H9 (cell line): ENCODE results near the gene APOL4. TPM values are rescaled to one million over a fixed set of nuclear protein-coding genes. Genes with fewer than 3 reads are reported as not detected.

Experiments used
- DNase-seq: peaks from one replicate; pipeline ENCODE4 v3.0.0-alpha.2; 2017
- H2AFZ ChIP-seq: one replicate; pipeline ENCODE4 v1.6.1; 2013; ENCODE audit warnings: mild to moderate bottlenecking, low read length, control low read depth, moderate library complexity
- H2AK5ac ChIP-seq: 2 replicates; pipeline ENCODE4 v1.6.1; 2013; ENCODE audit warnings: low read length, control low read depth, mixed read lengths; ENCODE audit not compliant: insufficient read length
- H2BK120ac ChIP-seq: one replicate; pipeline ENCODE4 v1.6.1; 2013; ENCODE audit warnings: low read depth, mild to moderate bottlenecking, low read length, control low read depth, inconsistent platforms; ENCODE audit not compliant: poor library complexity, severe bottlenecking
- H2BK12ac ChIP-seq: 2 replicates; pipeline ENCODE4 v1.6.1; 2013; ENCODE audit warnings: low read length, control low read depth, mixed read lengths, low read depth; ENCODE audit not compliant: insufficient read length
- H2BK15ac ChIP-seq: 2 replicates; pipeline ENCODE4 v1.6.1; 2013; ENCODE audit warnings: low read depth, low read length, control low read depth
- H2BK20ac ChIP-seq: one replicate; pipeline ENCODE4 v1.6.1; 2013; ENCODE audit warnings: low read depth, mild to moderate bottlenecking, low read length, control low read depth, inconsistent platforms; ENCODE audit not compliant: poor library complexity, severe bottlenecking
- H2BK5ac ChIP-seq: 2 replicates; pipeline ENCODE4 v1.6.1; 2013; ENCODE audit warnings: low read length, control low read depth, mixed read lengths; ENCODE audit not compliant: insufficient read length
- H3K14ac ChIP-seq: 2 replicates; pipeline ENCODE4 v1.6.1; 2013; ENCODE audit warnings: low read length, control low read depth; ENCODE audit not compliant: insufficient read depth
- H3K18ac ChIP-seq: 2 replicates; pipeline ENCODE4 v1.6.1; 2013; ENCODE audit warnings: low read depth, mild to moderate bottlenecking, mixed read lengths, low read length, control low read depth; ENCODE audit not compliant: insufficient read length
- H3K23ac ChIP-seq: 2 replicates; pipeline ENCODE4 v1.6.1; 2013; ENCODE audit warnings: low read length, control low read depth, mixed read lengths, low read depth; ENCODE audit not compliant: insufficient read length
- H3K23me2 ChIP-seq: 2 replicates; pipeline ENCODE4 v1.6.1; 2013; ENCODE audit warnings: low read depth, mild to moderate bottlenecking, mixed read lengths, low read length, control low read depth; ENCODE audit not compliant: insufficient read length, poor library complexity, severe bottlenecking
- H3K27ac ChIP-seq: 2 replicates; pipeline ENCODE4 v1.5.1; 2013; ENCODE audit warnings: low read length, control low read depth, mixed read lengths, low read depth; ENCODE audit not compliant: insufficient read length
- H3K27me3 ChIP-seq: 2 replicates; pipeline ENCODE4 v1.6.1; 2013; ENCODE audit warnings: low read length, control low read depth, inconsistent platforms; ENCODE audit not compliant: insufficient read depth
- H3K4ac ChIP-seq: 2 replicates; pipeline ENCODE4 v1.6.1; 2013; ENCODE audit warnings: low read depth, mild to moderate bottlenecking, control low read depth, inconsistent platforms, low read length, moderate library complexity
- H3K4me1 ChIP-seq: 2 replicates; pipeline ENCODE4 v1.6.1; 2013; ENCODE audit warnings: low read length, control low read depth, inconsistent platforms; ENCODE audit not compliant: insufficient read depth
- H3K4me2 ChIP-seq: 2 replicates; pipeline ENCODE4 v1.6.1; 2013; ENCODE audit warnings: low read length, control low read depth, mixed read lengths; ENCODE audit not compliant: insufficient read length, insufficient read depth
- H3K56ac ChIP-seq: 2 replicates; pipeline ENCODE4 v1.6.1; 2013; ENCODE audit warnings: low read depth, mild to moderate bottlenecking, mixed read lengths, low read length, control low read depth; ENCODE audit not compliant: insufficient read length
- H3K79me1 ChIP-seq: 2 replicates; pipeline ENCODE4 v1.6.1; 2013; ENCODE audit warnings: low read depth, mild to moderate bottlenecking, moderate library complexity, low read length, control low read depth, inconsistent platforms; ENCODE audit not compliant: insufficient read depth, poor library complexity, severe bottlenecking
- H3K79me2 ChIP-seq: 2 replicates; pipeline ENCODE4 v1.6.1; 2013; ENCODE audit warnings: low read length, control low read depth, inconsistent platforms; ENCODE audit not compliant: insufficient read depth
- H3K9ac ChIP-seq: 2 replicates; pipeline ENCODE4 v1.6.1; 2013; ENCODE audit warnings: low read length, control low read depth, mixed read lengths; ENCODE audit not compliant: insufficient read length; ENCODE audit errors: extremely low read depth
- H3K9me3 ChIP-seq: one replicate; pipeline ENCODE4 v1.6.1; 2013; ENCODE audit warnings: low read depth, low read length, inconsistent platforms; ENCODE audit not compliant: control insufficient read depth
- H3T11ph ChIP-seq: one replicate; pipeline ENCODE4 v1.6.1; 2013; ENCODE audit warnings: mild to moderate bottlenecking, low read length, control low read depth, inconsistent platforms
- H4K20me1 ChIP-seq: one replicate; pipeline ENCODE4 v1.6.1; 2013; ENCODE audit not compliant: control insufficient read depth, insufficient read length, insufficient read depth
- H4K5ac ChIP-seq: 2 replicates; pipeline ENCODE4 v1.6.1; 2013; ENCODE audit warnings: low read depth, mild to moderate bottlenecking, mixed read lengths, low read length, control low read depth; ENCODE audit not compliant: insufficient read length
- H4K8ac ChIP-seq: replicated peaks from 2 replicates; pipeline ENCODE4 v1.6.1; 2013; ENCODE audit warnings: low read length, control low read depth, mixed read lengths, low read depth; ENCODE audit not compliant: insufficient read length
- H4K91ac ChIP-seq: 2 replicates; pipeline ENCODE4 v1.6.1; 2013; ENCODE audit warnings: low read depth, mild to moderate bottlenecking, moderate library complexity, mixed read lengths, low read length, control low read depth; ENCODE audit not compliant: insufficient read length
- H3K27ac Mint-ChIP-seq, 3 experiments: 2 replicates in 2 of 3; 3 replicates in 1 of 3; pipeline ENCODE4 v1.8.0; 2020 to 2021; ENCODE audit warnings: mixed read lengths in 3 of 3, mild to moderate bottlenecking in 1 of 3, moderate library complexity in 1 of 3
- H3K27me3 Mint-ChIP-seq: 2 replicates; pipeline ENCODE4 v1.8.0; 2021; ENCODE audit warnings: low read depth, mild to moderate bottlenecking, moderate library complexity, mixed read lengths
- H3K36me3 Mint-ChIP-seq, 3 experiments: 2 replicates in 2 of 3; 3 replicates in 1 of 3; pipeline ENCODE4 v1.8.0; 2020 to 2021; ENCODE audit warnings: low read depth in 3 of 3, mixed read lengths in 3 of 3; ENCODE audit not compliant: insufficient read depth in 1 of 3
- H3K4me1 Mint-ChIP-seq, 2 experiments: 2 replicates each; pipeline ENCODE4 v1.8.0; 2020; ENCODE audit warnings: mixed read lengths in 2 of 2
- H3K4me3 Mint-ChIP-seq, 2 experiments: 2 replicates in 1 of 2; 3 replicates in 1 of 2; pipeline ENCODE4 v1.8.0; 2020 to 2021; ENCODE audit warnings: mild to moderate bottlenecking in 2 of 2, mixed read lengths in 2 of 2, moderate library complexity in 1 of 2
- H3K9me3 Mint-ChIP-seq, 2 experiments: 2 replicates in 1 of 2; 3 replicates in 1 of 2; pipeline ENCODE4 v1.8.0; 2020; ENCODE audit warnings: mild to moderate bottlenecking in 2 of 2, mixed read lengths in 2 of 2, moderate library complexity in 1 of 2
- WGBS: extraction: QIAGEN DNeasy Blood & Tissue Kit; methylation state at CpG from one replicate; pipeline ENCODE4 v1.1.7; 2013; ENCODE audit warnings: missing lambda C conversion rate, low lambda C conversion rate, mixed read lengths; ENCODE audit not compliant: insufficient read length; ENCODE audit errors: extremely low coverage; 5-methylcytosine and 5-hydroxymethylcytosine counted together
- total RNA-seq: library from RNA; stranded (reverse); gene quantifications from 2 replicates; pipeline ENCODE4 v1.2.1, GENCODE V29; 2021
- TF ChIP-seq, protein P1 (sequence below): fragments of 200-600 bp; sonication (generic); conservative IDR thresholded peaks from 3 replicates; pipeline ENCODE4 v1.8.0; 2021; ENCODE audit warnings: antibody characterized with exemption, mild to moderate bottlenecking

The APOL4 gene
- total RNA-seq, 1 experiment from 2014 or later: not detected

- H2AFZ ChIP-seq: no peak overlapping the region
- H3K18ac ChIP-seq: no peak overlapping the region
- no peaks in the 10 kb centered on the region for H4K20me1 ChIP-seq
- H2BK12ac ChIP-seq: no peak overlapping the region
- H3K23ac ChIP-seq: no peak overlapping the region
- no peak overlapping the region for H2BK5ac ChIP-seq
- no peaks in the 10 kb centered on the region for H3K27me3 ChIP-seq
- no peak overlapping the region for H2BK15ac ChIP-seq
- H3K4me2 ChIP-seq: no peak overlapping the region
- no peak overlapping the region for H3K56ac ChIP-seq
- H4K5ac ChIP-seq: no peak overlapping the region
- no peaks in the 10 kb centered on the region for H3K9me3 ChIP-seq
- no peak overlapping the region for H3K9ac ChIP-seq
- H3K4me1 ChIP-seq: no peaks in the 10 kb centered on the region
- H3K14ac ChIP-seq: no peak overlapping the region
- peaks cover 8% of the 10 kb centered on the region for H3K27me3 Mint-ChIP-seq
- no CpG with 5 or more reads among the region's 9 CpGs for WGBS
- TF ChIP-seq, protein P1, sequence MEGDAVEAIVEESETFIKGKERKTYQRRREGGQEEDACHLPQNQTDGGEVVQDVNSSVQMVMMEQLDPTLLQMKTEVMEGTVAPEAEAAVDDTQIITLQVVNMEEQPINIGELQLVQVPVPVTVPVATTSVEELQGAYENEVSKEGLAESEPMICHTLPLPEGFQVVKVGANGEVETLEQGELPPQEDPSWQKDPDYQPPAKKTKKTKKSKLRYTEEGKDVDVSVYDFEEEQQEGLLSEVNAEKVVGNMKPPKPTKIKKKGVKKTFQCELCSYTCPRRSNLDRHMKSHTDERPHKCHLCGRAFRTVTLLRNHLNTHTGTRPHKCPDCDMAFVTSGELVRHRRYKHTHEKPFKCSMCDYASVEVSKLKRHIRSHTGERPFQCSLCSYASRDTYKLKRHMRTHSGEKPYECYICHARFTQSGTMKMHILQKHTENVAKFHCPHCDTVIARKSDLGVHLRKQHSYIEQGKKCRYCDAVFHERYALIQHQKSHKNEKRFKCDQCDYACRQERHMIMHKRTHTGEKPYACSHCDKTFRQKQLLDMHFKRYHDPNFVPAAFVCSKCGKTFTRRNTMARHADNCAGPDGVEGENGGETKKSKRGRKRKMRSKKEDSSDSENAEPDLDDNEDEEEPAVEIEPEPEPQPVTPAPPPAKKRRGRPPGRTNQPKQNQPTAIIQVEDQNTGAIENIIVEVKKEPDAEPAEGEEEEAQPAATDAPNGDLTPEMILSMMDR: no peak
- peak overlapping the region in 1 of 2 experiments; percentile 54; a peak in 1 of 5 replicates for H3K4me3 Mint-ChIP-seq
- DNase-seq: peak; percentile 54
- H2BK120ac ChIP-seq: no peak overlapping the region
- H3K4me1 Mint-ChIP-seq: peaks cover 20% of the 10 kb centered on the region in 2 experiments
- peaks cover 0 to 2% (median 2%) of the 10 kb centered on the region in 3 experiments; a peak in 1 of 7 replicates for H3K36me3 Mint-ChIP-seq
- no peak overlapping the region for H3T11ph ChIP-seq
- H3K9me3 Mint-ChIP-seq: no peaks in the 10 kb centered on the region; a peak in 1 of 5 replicates
- no peaks in the 10 kb centered on the region for H3K79me2 ChIP-seq
- no peaks in the 10 kb centered on the region for H3K23me2 ChIP-seq
- H4K91ac ChIP-seq: no peak overlapping the region
- no peak overlapping the region for H2AK5ac ChIP-seq
- H4K8ac ChIP-seq: no peak overlapping the region
- no peak overlapping the region for H3K27ac ChIP-seq
- no peaks in the 10 kb centered on the region for H3K79me1 ChIP-seq
- no peak overlapping the region for H2BK20ac ChIP-seq
- no peak overlapping the region for H3K4ac ChIP-seq
- no peak overlapping the region for H3K27ac Mint-ChIP-seq
Observed at GRCh38 chr22:36220451-36220921, 18.9 kb upstream of the APOL4 start.
